ENCODE data around the gene SGIP1.
"Not testable (repeated sequence)": the region's sequence is repeated elsewhere in the genome, so short reads cannot be mapped to it uniquely, and the experiment has no call there.

SGIP1 gene

GRCh38 chr1:66733348-66734017 is 199.5 kb downstream of the SGIP1 start:
- no peak for DNase-seq

- DNase-seq, result not testable (repeated sequence)
Measured at GRCh38 chr1:66734531-66734930, 200.6 kb downstream of the SGIP1 start.

GRCh38 chr1:66737836-66738235 is 203.9 kb downstream of the SGIP1 start:
- DNase-seq, result no peak

- DNase-seq, result peak; percentile 58
Measured at GRCh38 chr1:66739401-66740157, 205.6 kb downstream of the SGIP1 start.

GRCh38 chr1:66745451-66745850 is 211.5 kb downstream of the SGIP1 start:
- no peak for DNase-seq

GRCh38 chr1:66747501-66747900 is 213.5 kb downstream of the SGIP1 start:
- DNase-seq, result no peak

GRCh38 chr1:66750577-66750976 is 216.6 kb downstream of the SGIP1 start:
- DNase-seq, result no peak

- no peak for DNase-seq
Measured at GRCh38 chr1:66751160-66751559, 217.2 kb downstream of the SGIP1 start.

GRCh38 chr1:66752000-66752592 is 218.1 kb downstream of the SGIP1 start, which contains the start of gene DYNLT5:
TSS of gene DYNLT5 (plus strand) at chr1:66752459. CDS start at chr1:66754659, 2,200 bp downstream.
- DNase-seq, result peak; percentile 88

GRCh38 chr1:66752671-66753371 is 218.9 kb downstream of the SGIP1 start:
- no peak for DNase-seq

GRCh38 chr1:66757722-66758240 is 223.8 kb downstream of the SGIP1 start:
- no peak for DNase-seq

GRCh38 chr1:66758241-66758755 is 224.3 kb downstream of the SGIP1 start:
- no peak for DNase-seq

- DNase-seq, result no peak
Measured at GRCh38 chr1:66760506-66760905, 226.6 kb downstream of the SGIP1 start.

GRCh38 chr1:66761221-66761620 is 227.3 kb downstream of the SGIP1 start:
- no peak for DNase-seq

- no peak for DNase-seq
Measured at GRCh38 chr1:66764994-66765578, 231.1 kb downstream of the SGIP1 start.

- no peak for DNase-seq
Measured at GRCh38 chr1:66767626-66768025, 233.7 kb downstream of the SGIP1 start.

GRCh38 chr1:66768965-66769364 is 235.0 kb downstream of the SGIP1 start:
- no peak for DNase-seq

GRCh38 chr1:66769512-66770229 is 235.7 kb downstream of the SGIP1 start:
- no peak for DNase-seq

- no peak for DNase-seq
Measured at GRCh38 chr1:66770240-66770639, 236.3 kb downstream of the SGIP1 start.

- DNase-seq, result no peak
Measured at GRCh38 chr1:66770694-66771093, 236.7 kb downstream of the SGIP1 start.

GRCh38 chr1:66773227-66773626 is 239.3 kb downstream of the SGIP1 start:
- no peak for DNase-seq

- DNase-seq, result no peak
Measured at GRCh38 chr1:66774438-66774837, 240.5 kb downstream of the SGIP1 start.
